HT1080 (cell line): Measurements from ENCODE around the gene ANAPC10. TPM values are rescaled to one million over a fixed set of nuclear protein-coding genes. Genes with fewer than 3 reads are reported as not detected.
A peak's percentile ranks its signal among the peaks of the same experiment; 100 is the strongest.
"Not testable (repeated sequence)": the region's sequence is repeated elsewhere in the genome, so short reads cannot be mapped to it uniquely, and the experiment has no call there.

Source experiments
- DNase-seq: peaks from one replicate; pipeline ENCODE4 v3.0.0-alpha.2; 2015; ENCODE audit warnings: low read depth
- polyA plus RNA-seq, 2 experiments: library from polyadenylated mRNA; depleted of rRNA; stranded (reverse); fragments of >200 nt; gene quantifications; 2 replicates each; pipeline ENCODE4 v1.2.3, GENCODE V29; 2015
- total RNA-seq: library from RNA; depleted of rRNA; stranded (reverse); fragments of >200 nt; shearing (Covaris generic); gene quantifications from 2 replicates; pipeline ENCODE4 v1.2.3, GENCODE V29; 2014; rRNA removed

Gene ANAPC10
- 28.9 and 31.7 TPM in 2 replicates for total RNA-seq
- polyA plus RNA-seq (2015; cell fraction: cytosol; rRNA removed), result 32.4 and 34.0 TPM in 2 replicates
- polyA plus RNA-seq (2015; cell fraction: nucleus; rRNA removed), result 19.0 and 23.1 TPM in 2 replicates

- peak; percentile 92 for DNase-seq
Observed at GRCh38 chr4:145097821-145098674, at the start of gene ANAPC10, which contains the start of gene ABCE1. TSS of gene ANAPC10 (minus strand) at chr4:145098196. CDS start at chr4:145096099, 2,097 bp downstream. TSS of gene ABCE1 (plus strand) at chr4:145098311. CDS start at chr4:145104413, 6,102 bp downstream.

GRCh38 chr4:145136219-145136618, 38.2 kb upstream of the ANAPC10 start:
- DNase-seq, result not testable (repeated sequence)

- DNase-seq, result peak; percentile 28
Observed at GRCh38 chr4:145132511-145133098, 34.6 kb upstream of the ANAPC10 start.

- no peak for DNase-seq
Observed at GRCh38 chr4:145131848-145132247, 33.9 kb upstream of the ANAPC10 start.

GRCh38 chr4:145130788-145131399, 32.9 kb upstream of the ANAPC10 start:
- peak; percentile 39 for DNase-seq

- DNase-seq, result no peak
Observed at GRCh38 chr4:145130130-145130529, 32.1 kb upstream of the ANAPC10 start.

- DNase-seq, result no peak
Observed at GRCh38 chr4:145125396-145125795, 27.4 kb upstream of the ANAPC10 start.

- DNase-seq, result no peak
Observed at GRCh38 chr4:145108128-145108527, 10.1 kb upstream of the ANAPC10 start.

- DNase-seq, result no peak
Observed at GRCh38 chr4:145107126-145107525, 9.1 kb upstream of the ANAPC10 start.

GRCh38 chr4:145103496-145103895, 5.5 kb upstream of the ANAPC10 start:
- no peak for DNase-seq

GRCh38 chr4:145102619-145103018, 4.6 kb upstream of the ANAPC10 start:
- no peak for DNase-seq

GRCh38 chr4:145101091-145101490, 3.1 kb upstream of the ANAPC10 start:
- no peak for DNase-seq

- DNase-seq, result peak; percentile 32
Observed at GRCh38 chr4:145099653-145100052, 1.7 kb upstream of the ANAPC10 start.

- peak; percentile 67 for DNase-seq
Observed at GRCh38 chr4:145098675-145099037, 660 bp upstream of the ANAPC10 start.

- no peak for DNase-seq
Observed at GRCh38 chr4:145097331-145097820, 620 bp downstream of the ANAPC10 start.

- no peak for DNase-seq
Observed at GRCh38 chr4:145093638-145094037, 4.4 kb downstream of the ANAPC10 start.

GRCh38 chr4:145090380-145090779, 7.6 kb downstream of the ANAPC10 start:
- DNase-seq, result no peak

- peak; percentile 29 for DNase-seq
Observed at GRCh38 chr4:145083891-145084605, 13.9 kb downstream of the ANAPC10 start.

GRCh38 chr4:145081756-145082155, 16.2 kb downstream of the ANAPC10 start:
- DNase-seq, result no peak

GRCh38 chr4:145076469-145076855, 21.5 kb downstream of the ANAPC10 start:
- DNase-seq, result no peak
